MM.1S (cell line): ENCODE results near the gene STK16.

Source experiments
- EZH2 ChIP-seq: fragments of 300-600 bp; sonication (generic); optimal IDR thresholded peaks from 2 replicates; pipeline ENCODE3; 2017; ENCODE audit warnings: low read depth, mild to moderate bottlenecking, antibody characterized with exemption, low read length, mixed read lengths
- EZH2phosphoT487 ChIP-seq: fragments of 300-600 bp; sonication (generic); IDR thresholded peaks from 2 replicates; pipeline ENCODE4 v1.6.1; 2018; ENCODE audit warnings: antibody characterized with exemption, low read length
- TF ChIP-seq, protein P1 (sequence below): fragments of 300-600 bp; sonication (generic); IDR thresholded peaks from 2 replicates; pipeline ENCODE4 v1.5.1; 2016; ENCODE audit warnings: antibody characterized with exemption, low read length, mixed read lengths

DNA sequence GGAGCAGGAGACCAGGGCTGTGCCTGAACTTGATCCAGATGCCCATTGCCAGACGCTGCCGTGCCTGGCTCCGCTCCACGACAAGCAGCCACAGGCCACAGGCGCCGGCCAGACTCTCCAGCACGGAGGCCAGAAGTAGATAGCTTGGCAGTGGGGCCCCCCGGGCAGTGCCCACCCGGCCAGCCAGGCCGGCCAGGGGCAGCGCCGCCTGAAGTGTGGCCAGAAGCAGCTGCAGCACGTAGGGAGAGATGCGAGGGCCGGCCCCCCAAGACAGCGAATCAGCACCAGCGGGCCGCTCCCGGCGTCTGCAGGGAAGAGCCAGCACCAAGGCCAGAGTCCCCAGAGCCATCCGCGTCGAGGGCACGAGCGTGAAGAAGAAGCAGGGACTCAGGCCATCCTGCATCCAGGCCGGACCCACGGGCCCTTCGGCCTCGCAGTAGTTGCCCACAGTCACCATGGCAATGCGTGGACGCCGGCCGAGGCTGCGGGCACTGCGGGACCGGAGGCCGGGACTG is 27.0 kb upstream of the STK16 start:
- TF ChIP-seq, protein P1, sequence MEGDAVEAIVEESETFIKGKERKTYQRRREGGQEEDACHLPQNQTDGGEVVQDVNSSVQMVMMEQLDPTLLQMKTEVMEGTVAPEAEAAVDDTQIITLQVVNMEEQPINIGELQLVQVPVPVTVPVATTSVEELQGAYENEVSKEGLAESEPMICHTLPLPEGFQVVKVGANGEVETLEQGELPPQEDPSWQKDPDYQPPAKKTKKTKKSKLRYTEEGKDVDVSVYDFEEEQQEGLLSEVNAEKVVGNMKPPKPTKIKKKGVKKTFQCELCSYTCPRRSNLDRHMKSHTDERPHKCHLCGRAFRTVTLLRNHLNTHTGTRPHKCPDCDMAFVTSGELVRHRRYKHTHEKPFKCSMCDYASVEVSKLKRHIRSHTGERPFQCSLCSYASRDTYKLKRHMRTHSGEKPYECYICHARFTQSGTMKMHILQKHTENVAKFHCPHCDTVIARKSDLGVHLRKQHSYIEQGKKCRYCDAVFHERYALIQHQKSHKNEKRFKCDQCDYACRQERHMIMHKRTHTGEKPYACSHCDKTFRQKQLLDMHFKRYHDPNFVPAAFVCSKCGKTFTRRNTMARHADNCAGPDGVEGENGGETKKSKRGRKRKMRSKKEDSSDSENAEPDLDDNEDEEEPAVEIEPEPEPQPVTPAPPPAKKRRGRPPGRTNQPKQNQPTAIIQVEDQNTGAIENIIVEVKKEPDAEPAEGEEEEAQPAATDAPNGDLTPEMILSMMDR = no peak
- TF ChIP-seq EZH2 (no peak), EZH2phosphoT487 (no peak)
